Kidney (tissue), 14 donors: Measurements from ENCODE around the gene PIK3R2. TPM values are rescaled to one million over a fixed set of nuclear protein-coding genes. Genes with fewer than 3 reads are reported as not detected.
A peak's percentile ranks its signal among the peaks of the same experiment; 100 is the strongest.

ENCODE experiments used
- DNase-seq, 5 donors: peaks; one replicate each; pipeline ENCODE4 v3.0.0-alpha.2; 2013 to 2020
- FAIRE-seq: peaks from 2 replicates; lab custom pipeline; 2012; peaks lifted over from hg19 to GRCh38; lab: Jason Lieb, UNC
- H3K27ac ChIP-seq, 2 donors: one replicate each; pipeline ENCODE4 v1.7.0; 2013; ENCODE audit warnings: low read depth in 2 of 2, low read length in 2 of 2, inconsistent platforms in 1 of 2
- H3K27me3 ChIP-seq: one replicate; pipeline ENCODE4 v1.7.1; 2013; ENCODE audit warnings: low read length, inconsistent platforms; ENCODE audit not compliant: control insufficient read depth, insufficient read depth
- H3K36me3 ChIP-seq, 3 donors: one replicate each; pipeline versions ENCODE4 v1.7.0 to v1.7.1; 2013; ENCODE audit warnings: low read length in 3 of 3, control low read depth in 1 of 3, inconsistent platforms in 1 of 3; ENCODE audit not compliant: insufficient read depth in 3 of 3, control insufficient read depth in 2 of 3
- H3K4me1 ChIP-seq, 3 donors: one replicate each; pipeline versions ENCODE4 v1.7.0 to v1.7.1; 2013; ENCODE audit warnings: low read length in 3 of 3, inconsistent platforms in 1 of 3, low read depth in 1 of 3; ENCODE audit not compliant: control insufficient read depth in 2 of 3, insufficient read depth in 2 of 3
- H3K4me3 ChIP-seq, 3 donors: one replicate each; pipeline versions ENCODE4 v1.7.0 to v1.8.1; 2013; ENCODE audit warnings: low read length in 3 of 3, control low read depth in 1 of 3, inconsistent platforms in 1 of 3
- H3K9ac ChIP-seq, 3 donors: one replicate each; pipeline versions ENCODE4 v1.7.0 to v1.7.1; 2013; ENCODE audit warnings: low read length in 3 of 3, control low read depth in 1 of 3, inconsistent platforms in 1 of 3
- H3K9me3 ChIP-seq, 3 donors: one replicate each; pipeline versions ENCODE4 v1.7.0 to v1.7.1; 2013; ENCODE audit warnings: low read length in 3 of 3, control low read depth in 1 of 3, inconsistent platforms in 1 of 3; ENCODE audit not compliant: control insufficient read depth in 2 of 3, insufficient read depth in 1 of 3
- intact Hi-C: fragments of 100-400 bp; cut with DNase I; formaldehyde crosslinking; loops from one replicate; pipeline ENCODE4 v1.11.1; 2022
- polyA plus RNA-seq: library from polyadenylated mRNA; stranded (reverse); fragments of 350-450 nt; fragmentation: Illumina TruSeq; extraction: RNeasy Lipid Tissue Mini Kit (QIAGEN cat#74804); gene quantifications from one replicate; pipeline ENCODE4 v1.2.3, GENCODE V29; 2014; ENCODE audit warnings: low read depth, low replicate concordance; ENCODE audit not compliant: insufficient read depth
- total RNA-seq: library from RNA; stranded (reverse); fragmentation: NEBNext Ultra II Directional; extraction: Animal tissue kit (Norgen Biotek cat#: 25700); gene quantifications from one replicate; pipeline ENCODE4 v1.2.1, GENCODE V29; 2021
- TF ChIP-seq, protein P1 (sequence below): IDR thresholded peaks from 3 replicates; pipeline ENCODE4 v1.5.1; 2012; ENCODE audit warnings: mild to moderate bottlenecking, moderate library complexity, borderline replicate concordance; ENCODE audit not compliant: insufficient read depth; ENCODE audit errors: extremely low read depth
- donor health status: control.
- donor health status: control.
- donor health status: control.
- donor health status: control.
- donor health status: control.
- donor health status: DM: yes; HTN: yes; CAD: no.
- donor health status: Normal renal cell carcinoma (clear cell type).

Gene PIK3R2
- total and polyA plus RNA-seq, 2 donors from 2014 or later = 10.1 to 29.6 TPM

- TF ChIP-seq, protein P1, sequence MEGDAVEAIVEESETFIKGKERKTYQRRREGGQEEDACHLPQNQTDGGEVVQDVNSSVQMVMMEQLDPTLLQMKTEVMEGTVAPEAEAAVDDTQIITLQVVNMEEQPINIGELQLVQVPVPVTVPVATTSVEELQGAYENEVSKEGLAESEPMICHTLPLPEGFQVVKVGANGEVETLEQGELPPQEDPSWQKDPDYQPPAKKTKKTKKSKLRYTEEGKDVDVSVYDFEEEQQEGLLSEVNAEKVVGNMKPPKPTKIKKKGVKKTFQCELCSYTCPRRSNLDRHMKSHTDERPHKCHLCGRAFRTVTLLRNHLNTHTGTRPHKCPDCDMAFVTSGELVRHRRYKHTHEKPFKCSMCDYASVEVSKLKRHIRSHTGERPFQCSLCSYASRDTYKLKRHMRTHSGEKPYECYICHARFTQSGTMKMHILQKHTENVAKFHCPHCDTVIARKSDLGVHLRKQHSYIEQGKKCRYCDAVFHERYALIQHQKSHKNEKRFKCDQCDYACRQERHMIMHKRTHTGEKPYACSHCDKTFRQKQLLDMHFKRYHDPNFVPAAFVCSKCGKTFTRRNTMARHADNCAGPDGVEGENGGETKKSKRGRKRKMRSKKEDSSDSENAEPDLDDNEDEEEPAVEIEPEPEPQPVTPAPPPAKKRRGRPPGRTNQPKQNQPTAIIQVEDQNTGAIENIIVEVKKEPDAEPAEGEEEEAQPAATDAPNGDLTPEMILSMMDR = no peak
- Histone ChIP-seq H3K4me3 (no peak overlapping the region), H3K36me3 (peaks cover 0 to 4% (median 0%) of the 10 kb centered on the region in 3 donors), H3K4me1 (peaks cover 0 to 23% (median 14%) of the 10 kb centered on the region in 3 donors), H3K9me3 (no peaks in the 10 kb centered on the region), H3K27me3 (no peaks in the 10 kb centered on the region), H3K9ac (no peak overlapping the region), H3K27ac (no peak overlapping the region)
- no peak for DNase-seq
- intact Hi-C loops = no loop called here
- FAIRE-seq = no peak
These were observed 45.7 kb upstream of the PIK3R2 start for GRCh38 chr19:18107235-18107634.

DNA sequence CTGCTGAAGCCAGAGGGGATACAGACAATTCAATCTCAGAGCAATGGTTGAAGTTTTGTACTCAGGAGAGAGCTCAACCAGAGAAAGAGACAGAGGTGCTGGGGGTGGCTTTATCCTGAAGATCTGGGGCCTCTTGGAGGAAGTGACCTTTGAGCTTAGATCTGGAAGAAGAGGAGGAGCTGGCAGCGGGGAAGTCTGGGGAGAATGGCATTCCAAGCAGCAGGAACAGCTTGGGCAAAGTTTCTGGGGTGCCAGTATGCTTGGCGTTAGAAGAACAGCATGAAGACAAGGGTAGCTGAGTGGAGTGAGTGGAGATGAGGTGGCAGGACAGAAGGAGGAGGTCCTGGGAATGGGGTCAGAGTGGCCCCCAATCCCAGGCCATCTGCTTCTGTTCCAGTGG is 44.1 kb upstream of the PIK3R2 start:
- Histone ChIP-seq H3K27ac (peak overlapping the region; percentile 71 to 77), H3K4me1 (peaks cover 0 to 26% (median 14%) of the 10 kb centered on the region in 3 donors), H3K36me3 (peaks cover 0 to 4% (median 3%) of the 10 kb centered on the region in 3 donors), H3K4me3 (peak overlapping the region in 1 of 3 donors; percentile 74), H3K9ac (peak overlapping the region in 2 of 3 donors; percentile 24 to 55), H3K9me3 (no peaks in the 10 kb centered on the region), H3K27me3 (no peaks in the 10 kb centered on the region)
- FAIRE-seq (no peak), DNase-seq (no peak)
- TF ChIP-seq, protein P1 = no peak
- intact Hi-C loops = no loop called here

- Histone ChIP-seq H3K27me3 (no peaks in the 10 kb centered on the region), H3K4me3 (peak overlapping the region in 2 of 3 donors; percentile 48 to 74), H3K9ac (peak overlapping the region in 2 of 3 donors; percentile 24 to 55), H3K9me3 (no peaks in the 10 kb centered on the region), H3K27ac (peak overlapping the region; percentile 71 to 77), H3K36me3 (peaks cover 0 to 4% (median 3%) of the 10 kb centered on the region in 3 donors), H3K4me1 (peaks cover 0 to 26% (median 14%) of the 10 kb centered on the region in 3 donors)
- intact Hi-C loops = no loop called here
- peak in 1 of 5 donors; percentile 34 for DNase-seq
- no peak for FAIRE-seq
- TF ChIP-seq, protein P1 = no peak
These were observed 43.6 kb upstream of the PIK3R2 start for GRCh38 chr19:18109341-18109732.
